GM23248 (cell line): ENCODE data around the gene LCLAT1. TPM values are rescaled to one million over a fixed set of nuclear protein-coding genes. Genes with fewer than 3 reads are reported as not detected.
"Not testable (repeated sequence)": the region's sequence is repeated elsewhere in the genome, so short reads cannot be mapped to it uniquely, and the experiment has no call there.

ENCODE experiments used
- DNase-seq: peaks from one replicate; pipeline ENCODE4 v3.0.0-alpha.2; 2015
- H2AFZ ChIP-seq: fragments of 200-600 bp; sonication (generic); 2 replicates; pipeline ENCODE4 v1.6.1; 2016; ENCODE audit warnings: antibody characterized with exemption
- H3F3A ChIP-seq: fragments of 200-600 bp; sonication (generic); 2 replicates; pipeline ENCODE4 v1.6.1; 2016; ENCODE audit warnings: mild to moderate bottlenecking, antibody characterized with exemption, mixed run types; ENCODE audit not compliant: insufficient read depth
- H3K27ac ChIP-seq: fragments of 200-600 bp; sonication (generic); 2 replicates; pipeline ENCODE4 v1.5.1; 2016; ENCODE audit warnings: mild to moderate bottlenecking
- H3K27me3 ChIP-seq: fragments of 200-600 bp; sonication (generic); replicated peaks from 2 replicates; pipeline ENCODE4 v1.6.1; 2016; ENCODE audit warnings: mild to moderate bottlenecking; ENCODE audit not compliant: insufficient read depth
- H3K36me3 ChIP-seq: fragments of 200-600 bp; sonication (generic); 2 replicates; pipeline ENCODE4 v1.6.1; 2016; ENCODE audit warnings: low read depth, mild to moderate bottlenecking
- H3K4me1 ChIP-seq: fragments of 200-600 bp; sonication (generic); 2 replicates; pipeline ENCODE4 v1.6.1; 2016; ENCODE audit warnings: mild to moderate bottlenecking; ENCODE audit not compliant: insufficient read depth
- H3K4me2 ChIP-seq: fragments of 200-600 bp; sonication (generic); one replicate; pipeline ENCODE4 v1.6.1; 2016; ENCODE audit warnings: mild to moderate bottlenecking; ENCODE audit not compliant: unreplicated experiment
- H3K4me3 ChIP-seq: fragments of 200-600 bp; sonication (generic); 2 replicates; pipeline ENCODE4 v1.5.1; 2016; ENCODE audit warnings: mild to moderate bottlenecking
- H3K79me2 ChIP-seq: fragments of 200-600 bp; sonication (generic); 2 replicates; pipeline ENCODE4 v1.6.1; 2016; ENCODE audit warnings: mild to moderate bottlenecking; ENCODE audit not compliant: insufficient read depth
- H3K9ac ChIP-seq: fragments of 200-600 bp; sonication (generic); 2 replicates; pipeline ENCODE4 v1.6.1; 2016; ENCODE audit warnings: mild to moderate bottlenecking
- H3K9me2 ChIP-seq: fragments of 200-600 bp; sonication (generic); 2 replicates; pipeline ENCODE4 v1.6.1; 2016; ENCODE audit warnings: mixed run types, mild to moderate bottlenecking, moderate library complexity; ENCODE audit not compliant: insufficient read depth
- H3K9me3 ChIP-seq: fragments of 200-600 bp; sonication (generic); one replicate; pipeline ENCODE4 v1.6.1; 2017; ENCODE audit warnings: low read depth
- H4K20me1 ChIP-seq: fragments of 200-600 bp; sonication (generic); 2 replicates; pipeline ENCODE4 v1.6.0; 2016; ENCODE audit not compliant: insufficient read depth
- EZH2 ChIP-seq: fragments of 200-600 bp; sonication (generic); IDR thresholded peaks from 2 replicates; pipeline ENCODE4 v1.6.1; 2018; ENCODE audit warnings: antibody characterized with exemption, mild to moderate bottlenecking; ENCODE audit not compliant: insufficient read depth, poor library complexity, severe bottlenecking
- EZH2phosphoT487 ChIP-seq: fragments of 200-600 bp; sonication (generic); IDR thresholded peaks from 2 replicates; pipeline ENCODE4 v1.6.1; 2018; ENCODE audit warnings: antibody characterized with exemption, moderate library complexity, mild to moderate bottlenecking, low read depth; ENCODE audit not compliant: insufficient read depth
- WGBS, 2 experiments: methylation state at CpG; one replicate each; pipeline ENCODE4 v1.1.6; 2015 to 2017; ENCODE audit warnings: low lambda C conversion rate in 2 of 2, low coverage in 1 of 2; ENCODE audit errors: missing lambda C conversion rate in 2 of 2; 5-methylcytosine and 5-hydroxymethylcytosine counted together
- in situ Hi-C: fragments of 300-500 bp; cut with MboI; formaldehyde crosslinking; loops from 2 replicates; pipeline ENCODE4 v1.15.0; 2020
- polyA plus RNA-seq: library from polyadenylated mRNA; unstranded; fragments of >200 nt; fragmentation: Nextera tagmentation; extraction: Ambion mirVana; gene quantifications from 2 replicates; pipeline ENCODE4 v1.2.1, GENCODE V29; 2016
- total RNA-seq: library from RNA; depleted of rRNA; stranded (reverse); fragments of >200 nt; shearing (Covaris generic); gene quantifications from 2 replicates; pipeline ENCODE4 v1.2.3, GENCODE V29; 2014

Gene LCLAT1
- total and polyA plus RNA-seq, 2 experiments from 2014 or later: 29.7 to 32.3 TPM

- no peak for DNase-seq
- no peaks in the 10 kb centered on the region for H3K9me3 ChIP-seq
- no peaks in the 10 kb centered on the region for H3K4me1 ChIP-seq
- in situ Hi-C loops: no loop called here
- no peaks in the 10 kb centered on the region for H3K9me2 ChIP-seq
- TF ChIP-seq EZH2phosphoT487: no peak
- TF ChIP-seq EZH2: no peak
- H3K9ac ChIP-seq: no peak overlapping the region
- H3F3A ChIP-seq: no peaks in the 10 kb centered on the region
- no peak overlapping the region for H3K27ac ChIP-seq
- H3K4me2 ChIP-seq: no peak overlapping the region
- H3K4me3 ChIP-seq: no peak overlapping the region
- no peaks in the 10 kb centered on the region for H4K20me1 ChIP-seq
- no peak overlapping the region for H2AFZ ChIP-seq
- H3K36me3 ChIP-seq: peaks cover 7% of the 10 kb centered on the region; the same call in 1 of the 2 replicates
- no peaks in the 10 kb centered on the region for H3K79me2 ChIP-seq
- WGBS, 2 experiments: 49 to 88% methylated on average over 2 to 3 of the region's 3 CpGs
- H3K27me3 ChIP-seq: no peaks in the 10 kb centered on the region
Measured at GRCh38 chr2:30641765-30642345, 194.8 kb downstream of the LCLAT1 start.

- H3F3A ChIP-seq, H3K36me3 ChIP-seq, H2AFZ ChIP-seq, DNase-seq, H3K27ac ChIP-seq, H3K9ac ChIP-seq, H3K4me1 ChIP-seq, H3K27me3 ChIP-seq, H3K79me2 ChIP-seq, H3K9me3 ChIP-seq, in situ Hi-C loops, H3K9me2 ChIP-seq, H3K4me2 ChIP-seq, H3K4me3 ChIP-seq, H4K20me1 ChIP-seq: not testable (repeated sequence)
- no CpG with 5 or more reads among the region's 4 CpGs for WGBS, 2 experiments
Measured at GRCh38 chr2:30643013-30643412, 196.0 kb downstream of the LCLAT1 start.

- 96 to 100% methylated on average over 3 of the region's 3 CpGs for WGBS, 2 experiments
- in situ Hi-C loops: no loop called here
- H3K79me2 ChIP-seq: no peaks in the 10 kb centered on the region
Measured at GRCh38 chr2:30643674-30644073, 196.6 kb downstream of the LCLAT1 start.

GRCh38 chr2:30645081-30645744 lies 198.2 kb downstream of the LCLAT1 start:
- in situ Hi-C loops: no loop called here
- no peak for DNase-seq
- Histone ChIP-seq H3K9me2 (no peaks in the 10 kb centered on the region), H3K36me3 (peaks cover 5% of the 10 kb centered on the region; the same call in 1 of the 2 replicates), H4K20me1 (no peaks in the 10 kb centered on the region), H3K79me2 (no peaks in the 10 kb centered on the region), H3K27ac (no peak overlapping the region), H3K9me3 (no peaks in the 10 kb centered on the region), H2AFZ (no peak overlapping the region), H3K9ac (no peak overlapping the region), H3K4me3 (no peak overlapping the region), H3K4me2 (no peak overlapping the region), H3K4me1 (no peaks in the 10 kb centered on the region), H3K27me3 (no peaks in the 10 kb centered on the region), H3F3A (no peaks in the 10 kb centered on the region)
- TF ChIP-seq EZH2phosphoT487 (no peak), EZH2 (no peak)
- 95 to 97% methylated on average over 3 of the region's 3 CpGs for WGBS, 2 experiments

More at GRCh38 chr2:30643674-30644073, 196.6 kb downstream of the LCLAT1 start:
- no peaks in the 10 kb centered on the region for H3F3A ChIP-seq
- no peak overlapping the region for H3K4me2 ChIP-seq
- TF ChIP-seq EZH2phosphoT487 (no peak), EZH2 (no peak)
- no peaks in the 10 kb centered on the region for H3K9me3 ChIP-seq
- H3K27me3 ChIP-seq: no peaks in the 10 kb centered on the region
- no peaks in the 10 kb centered on the region for H3K4me1 ChIP-seq
- no peak overlapping the region for H2AFZ ChIP-seq
- H3K9me2 ChIP-seq: no peaks in the 10 kb centered on the region
- H3K9ac ChIP-seq: no peak overlapping the region
- no peak overlapping the region for H3K27ac ChIP-seq
- no peaks in the 10 kb centered on the region for H4K20me1 ChIP-seq
- H3K4me3 ChIP-seq: no peak overlapping the region
- peaks cover 7% of the 10 kb centered on the region; the same call in 1 of the 2 replicates for H3K36me3 ChIP-seq
- no peak for DNase-seq

GRCh38 chr2:30645745-30646119 lies 198.7 kb downstream of the LCLAT1 start:
- H3F3A ChIP-seq: no peaks in the 10 kb centered on the region
- H3K27me3 ChIP-seq: no peaks in the 10 kb centered on the region
- H3K9me2 ChIP-seq: no peaks in the 10 kb centered on the region
- 95 to 97% methylated on average over 3 of the region's 3 CpGs for WGBS, 2 experiments
- no peak overlapping the region for H3K4me2 ChIP-seq
- no peak overlapping the region for H3K4me3 ChIP-seq
- TF ChIP-seq EZH2 (no peak), EZH2phosphoT487 (no peak)
- H3K27ac ChIP-seq: no peak overlapping the region
- no peaks in the 10 kb centered on the region for H3K79me2 ChIP-seq
- H4K20me1 ChIP-seq: no peaks in the 10 kb centered on the region
- H2AFZ ChIP-seq: no peak overlapping the region
- DNase-seq: no peak
- no peak overlapping the region for H3K9ac ChIP-seq
- H3K4me1 ChIP-seq: no peaks in the 10 kb centered on the region
- no peaks in the 10 kb centered on the region for H3K9me3 ChIP-seq
- peaks cover under 1% of the 10 kb centered on the region; the same call in 1 of the 2 replicates for H3K36me3 ChIP-seq
- in situ Hi-C loops: no loop called here
